HCT116 (cell line): ENCODE measurements around the gene SDF4. TPM values are rescaled to one million over a fixed set of nuclear protein-coding genes. Genes with fewer than 3 reads are reported as not detected.

Source experiments
- ATAC-seq: fragments of 200-7000 bp; cut with Tn5 transposase; 2 replicates; pipeline ENCODE4 v1.9.1; 2020; ENCODE audit warnings: mild to moderate bottlenecking, moderate library complexity
- BruUV-seq: library from RNA; stranded (reverse); fragments of 400-500 nt; replicated peaks from 2 replicates; lab custom pipeline; 2021; lab: Mats Ljungman, UMichigan
- CTCF ChIA-PET: fragments of 300-600 bp; sonication (Branson Sonifier 250); formaldehyde crosslinking; loops from one replicate; lab custom pipeline; 2021; ENCODE audit warnings: antibody characterized with exemption; lab: Charles Lee
- POLR2A ChIA-PET: fragments of 300-600, 350-600 bp; sonication (Branson Sonifier 250); formaldehyde crosslinking; loops from one replicate; lab custom pipeline; 2021; ENCODE audit warnings: antibody characterized with exemption; lab: Charles Lee
- RAD21 ChIA-PET, 2 experiments: fragments of 300-600 bp; sonication (Branson Sonifier 250); formaldehyde crosslinking; loops; one replicate each; lab custom pipeline; 2023; ENCODE audit warnings: low total read pairs in 2 of 2; ENCODE audit not compliant: uncharacterized antibody in 2 of 2, unreplicated experiment in 2 of 2, low non-redundant PET in 1 of 2; lab: Charles Lee
- DNase-seq: peaks from one replicate; pipeline ENCODE4 v3.0.0-alpha.2; 2010; ENCODE audit warnings: low read depth, low spot score
- H2AFZ ChIP-seq: fragments of 200-600 bp; shearing (Covaris generic), sonication (generic); 2 replicates; pipeline ENCODE4 v1.6.1; 2017; ENCODE audit warnings: low read depth, mixed run types, mixed read lengths, antibody characterized with exemption, low read length; ENCODE audit not compliant: poor library complexity, severe bottlenecking
- H3K27ac ChIP-seq: 2 replicates; pipeline ENCODE4 v1.5.1; 2012; ENCODE audit warnings: low read depth, low read length
- H3K27me3 ChIP-seq: fragments of 200-600 bp; sonication (generic); 2 replicates; pipeline ENCODE4 v1.6.1; 2016; ENCODE audit warnings: mixed run types, low read length, mixed read lengths; ENCODE audit not compliant: insufficient read depth
- H3K36me3 ChIP-seq, 2 experiments: fragments of 200-500 bp in 1 of 2; fragments of 200-600 bp in 1 of 2; sonication (Bioruptor generic) in 1 of 2; sonication (generic) in 1 of 2; 2 replicates each; pipeline versions ENCODE4 v1.5.1 to v1.6.1; 2014 to 2016; ENCODE audit warnings: low read length in 2 of 2, inconsistent platforms in 1 of 2, mixed read lengths in 1 of 2, mixed run types in 1 of 2; ENCODE audit not compliant: insufficient read depth in 2 of 2, control insufficient read depth in 1 of 2
- H3K4me1 ChIP-seq, 2 experiments: fragments of 200-600 bp in 1 of 2; sonication (generic) in 1 of 2; 2 replicates each; pipeline versions ENCODE4 v1.5.1 to v1.6.1; 2012 to 2017; ENCODE audit warnings: low read length in 2 of 2, inconsistent platforms in 1 of 2, mild to moderate bottlenecking in 1 of 2, mixed read lengths in 1 of 2, mixed run types in 1 of 2, moderate library complexity in 1 of 2; ENCODE audit not compliant: insufficient read depth in 2 of 2, control insufficient read depth in 1 of 2
- H3K4me2 ChIP-seq: fragments of 200-600 bp; sonication (generic); 2 replicates; pipeline ENCODE4 v1.6.1; 2017; ENCODE audit warnings: mixed run types, low read length, mixed read lengths
- H3K4me3 ChIP-seq, 2 experiments: fragments of 200-600 bp in 1 of 2; sonication (generic) in 1 of 2; replicated peaks in 1 of 2; 2 replicates each; pipeline ENCODE4 v1.5.1; 2011 to 2016; ENCODE audit warnings: low read length in 2 of 2, control low read depth in 1 of 2, low read depth in 1 of 2, mild to moderate bottlenecking in 1 of 2, mixed read lengths in 1 of 2, mixed run types in 1 of 2
- H3K79me2 ChIP-seq: fragments of 200-600 bp; sonication (generic); 2 replicates; pipeline ENCODE4 v1.6.1; 2017; ENCODE audit warnings: mild to moderate bottlenecking, mixed run types, low read length, moderate library complexity, mixed read lengths; ENCODE audit not compliant: insufficient read depth
- H3K9ac ChIP-seq: fragments of 200-600 bp; sonication (generic); 2 replicates; pipeline ENCODE4 v1.6.1; 2016; ENCODE audit warnings: low read length, mixed read lengths
- H3K9me2 ChIP-seq: fragments of 200-600 bp; sonication (generic), shearing (Covaris generic); 2 replicates; pipeline ENCODE4 v1.6.1; 2017; ENCODE audit warnings: mixed run types, mild to moderate bottlenecking, moderate library complexity; ENCODE audit not compliant: insufficient read depth
- H3K9me3 ChIP-seq, 2 experiments: fragments of 200-500 bp in 1 of 2; fragments of 200-600 bp in 1 of 2; sonication (Bioruptor generic) in 1 of 2; sonication (generic) in 1 of 2; 2 replicates each; pipeline ENCODE4 v1.6.1; 2014 to 2017; ENCODE audit warnings: low read length in 2 of 2, mixed read lengths in 2 of 2, inconsistent platforms in 1 of 2, low read depth in 1 of 2, mild to moderate bottlenecking in 1 of 2, mixed run types in 1 of 2, moderate library complexity in 1 of 2; ENCODE audit not compliant: control insufficient read depth in 1 of 2, insufficient read depth in 1 of 2
- H4K20me1 ChIP-seq: fragments of 200-600 bp; sonication (generic), shearing (Covaris generic); 2 replicates; pipeline ENCODE4 v1.6.1; 2017; ENCODE audit warnings: mixed run types, mild to moderate bottlenecking, moderate library complexity; ENCODE audit not compliant: insufficient read depth
- ATF3 ChIP-seq: IDR thresholded peaks from 2 replicates; pipeline ENCODE4 v1.6.1; 2012
- CBX3 ChIP-seq: IDR thresholded peaks from 2 replicates; pipeline ENCODE4 v1.6.1; 2012; ENCODE audit warnings: low read depth
- CEBPB ChIP-seq: IDR thresholded peaks from 2 replicates; pipeline ENCODE4 v1.6.1; 2012; ENCODE audit warnings: low read depth
- EGR1 ChIP-seq: IDR thresholded peaks from 2 replicates; pipeline ENCODE4 v1.6.1; 2012; ENCODE audit warnings: low read depth
- EZH2 ChIP-seq: fragments of 200-600 bp; sonication (generic); IDR thresholded peaks from 2 replicates; pipeline ENCODE4 v1.6.1; 2017; ENCODE audit warnings: antibody characterized with exemption, mixed run types
- EZH2phosphoT487 ChIP-seq: fragments of 200-600 bp; IDR thresholded peaks from 2 replicates; pipeline ENCODE4 v1.6.1; 2018; ENCODE audit warnings: antibody characterized with exemption, borderline replicate concordance
- FOSL1 ChIP-seq: IDR thresholded peaks from 2 replicates; pipeline ENCODE4 v1.6.1; 2012; ENCODE audit warnings: low read depth
- POLR2A ChIP-seq: IDR thresholded peaks from 2 replicates; pipeline ENCODE4 v1.7.0; 2011; ENCODE audit warnings: borderline replicate concordance; ENCODE audit not compliant: insufficient read depth, insufficient read length; ENCODE audit errors: extremely low read depth
- POLR2AphosphoS5 ChIP-seq: IDR thresholded peaks from 2 replicates; pipeline ENCODE4 v1.6.1; 2011; ENCODE audit warnings: mild to moderate bottlenecking, low read depth, low read length, moderate library complexity
- RAD21 ChIP-seq: IDR thresholded peaks from 2 replicates; pipeline ENCODE4 v1.6.1; 2012; ENCODE audit warnings: low read depth, mild to moderate bottlenecking
- SIN3A ChIP-seq: IDR thresholded peaks from 2 replicates; pipeline ENCODE4 v1.6.1; 2012; ENCODE audit warnings: low read depth
- SRF ChIP-seq: IDR thresholded peaks from 2 replicates; pipeline ENCODE4 v1.6.1; 2012; ENCODE audit warnings: low read depth
- YY1 ChIP-seq: IDR thresholded peaks from 2 replicates; pipeline ENCODE4 v1.6.1; 2011; ENCODE audit warnings: low read length, low read depth, moderate library complexity, mild to moderate bottlenecking; ENCODE audit not compliant: insufficient replicate concordance; ENCODE audit errors: extremely low read depth
- ZBTB33 ChIP-seq: IDR thresholded peaks from 2 replicates; pipeline ENCODE4 v1.6.1; 2011; ENCODE audit warnings: mild to moderate bottlenecking, low read length, moderate library complexity; ENCODE audit not compliant: insufficient replicate concordance; ENCODE audit errors: extremely low read depth
- ZFX ChIP-seq: fragments of 450-650 bp; IDR thresholded peaks from 2 replicates; pipeline ENCODE4 v1.6.1; 2017
- ZNF274 ChIP-seq: fragments of 200-500 bp; sonication (Bioruptor generic); IDR thresholded peaks from 2 replicates; pipeline ENCODE4 v1.6.1; 2014; ENCODE audit warnings: mild to moderate bottlenecking, low read depth, low read length, inconsistent platforms
- intact Hi-C: fragments of 100-400 bp; cut with micrococcal nuclease; formaldehyde crosslinking; loops from 2 replicates; pipeline ENCODE4 v1.10.0; 2022
- total RNA-seq: library from RNA; stranded (reverse); gene quantifications from one replicate; pipeline ENCODE4 v1.2.1, GENCODE V29; 2021; ENCODE audit not compliant: unreplicated experiment
- TF ChIP-seq, protein P1 (sequence below), 3 experiments: fragments of 200-600 bp in 1 of 3; sonication (generic) in 1 of 3; IDR thresholded peaks in 2 of 3; conservative IDR thresholded peaks in 1 of 3; 2 replicates each; pipeline ENCODE4 v1.5.1; 2012 to 2017; ENCODE audit warnings: low read depth in 2 of 3, low read length in 2 of 3, antibody characterized with exemption in 1 of 3, borderline replicate concordance in 1 of 3, control low read depth in 1 of 3, mild to moderate bottlenecking in 1 of 3, mixed read lengths in 1 of 3, mixed run types in 1 of 3, moderate library complexity in 1 of 3; ENCODE audit not compliant: insufficient read depth in 1 of 3

SDF4 gene
- total RNA-seq, 1 experiment from 2014 or later = 133 TPM

DNA sequence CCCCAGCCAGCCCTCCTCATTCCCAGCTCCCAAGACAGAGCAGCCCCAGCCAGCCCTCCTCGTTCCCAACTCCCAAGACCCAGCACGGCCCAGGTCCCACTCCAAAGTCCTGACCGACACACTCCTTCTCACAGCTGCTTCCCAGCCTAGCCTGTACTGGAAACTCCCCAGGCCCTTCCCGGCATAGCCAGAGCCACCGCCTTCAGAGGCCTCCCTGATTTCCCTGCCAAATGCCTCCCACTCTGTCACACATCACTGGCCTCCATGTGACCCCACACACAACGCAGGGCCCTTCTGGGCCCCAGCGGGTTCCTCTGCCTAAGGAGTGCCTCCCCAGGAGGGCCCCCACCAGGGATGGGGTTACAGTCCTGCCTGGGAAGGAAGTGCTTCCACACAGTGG, 39.0 kb upstream of the SDF4 start:
- ChIA-PET CTCF (no interaction called here), POLR2A (no interaction called here), RAD21 (no interaction called here)
- Histone ChIP-seq H3K4me3 (no peak overlapping the region), H3K27ac (no peak overlapping the region; the same call in 1 of the 2 replicates), H4K20me1 (no peaks in the 10 kb centered on the region), H3K9me3 (no peaks in the 10 kb centered on the region), H3K4me1 (peaks cover 15 to 34% of the 10 kb centered on the region in 2 experiments; a peak in 3 of 4 replicates), H2AFZ (no peak overlapping the region), H3K9ac (no peak overlapping the region), H3K9me2 (no peaks in the 10 kb centered on the region), H3K79me2 (peaks cover 65% of the 10 kb centered on the region), H3K36me3 (peaks cover 0 to 7% of the 10 kb centered on the region in 2 experiments; a peak in 2 of 4 replicates), H3K4me2 (peak overlapping the region; percentile 93), H3K27me3 (no peaks in the 10 kb centered on the region)
- BruUV-seq = no TSS peak
- no peak for ATAC-seq
- no peak for DNase-seq
- TF ChIP-seq ZBTB33 (no peak), FOSL1 (no peak), POLR2AphosphoS5 (no peak), ATF3 (no peak), CBX3 (no peak), EZH2 (no peak), POLR2A (no peak), EGR1 (no peak), EZH2phosphoT487 (no peak), SRF (no peak), YY1 (no peak), SIN3A (no peak), CEBPB (no peak), RAD21 (no peak), ZNF274 (no peak), ZFX (no peak)
- TF ChIP-seq, protein P1, sequence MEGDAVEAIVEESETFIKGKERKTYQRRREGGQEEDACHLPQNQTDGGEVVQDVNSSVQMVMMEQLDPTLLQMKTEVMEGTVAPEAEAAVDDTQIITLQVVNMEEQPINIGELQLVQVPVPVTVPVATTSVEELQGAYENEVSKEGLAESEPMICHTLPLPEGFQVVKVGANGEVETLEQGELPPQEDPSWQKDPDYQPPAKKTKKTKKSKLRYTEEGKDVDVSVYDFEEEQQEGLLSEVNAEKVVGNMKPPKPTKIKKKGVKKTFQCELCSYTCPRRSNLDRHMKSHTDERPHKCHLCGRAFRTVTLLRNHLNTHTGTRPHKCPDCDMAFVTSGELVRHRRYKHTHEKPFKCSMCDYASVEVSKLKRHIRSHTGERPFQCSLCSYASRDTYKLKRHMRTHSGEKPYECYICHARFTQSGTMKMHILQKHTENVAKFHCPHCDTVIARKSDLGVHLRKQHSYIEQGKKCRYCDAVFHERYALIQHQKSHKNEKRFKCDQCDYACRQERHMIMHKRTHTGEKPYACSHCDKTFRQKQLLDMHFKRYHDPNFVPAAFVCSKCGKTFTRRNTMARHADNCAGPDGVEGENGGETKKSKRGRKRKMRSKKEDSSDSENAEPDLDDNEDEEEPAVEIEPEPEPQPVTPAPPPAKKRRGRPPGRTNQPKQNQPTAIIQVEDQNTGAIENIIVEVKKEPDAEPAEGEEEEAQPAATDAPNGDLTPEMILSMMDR (IDR thresholded peaks at IDR 0.05 in 2 of 3, conservative IDR thresholded peaks at IDR 0.05 in 1 of 3; ENCODE audit: borderline replicate concordance in 1 of 3, insufficient read depth in 1 of 3, low read depth in 2 of 3, low read length in 2 of 3) = no peak
- intact Hi-C loops = no loop called here
